GM12873 (cell line): ENCODE data around the gene WWP2.

ENCODE experiments used
- TF ChIP-seq, protein P1 (sequence below): IDR thresholded peaks from 2 replicates; pipeline ENCODE4 v1.5.1; 2012; ENCODE audit warnings: low read depth, mild to moderate bottlenecking, moderate library complexity, low read length, control low read depth; ENCODE audit not compliant: insufficient read depth; ENCODE audit errors: missing control alignments

The WWP2 gene

DNA sequence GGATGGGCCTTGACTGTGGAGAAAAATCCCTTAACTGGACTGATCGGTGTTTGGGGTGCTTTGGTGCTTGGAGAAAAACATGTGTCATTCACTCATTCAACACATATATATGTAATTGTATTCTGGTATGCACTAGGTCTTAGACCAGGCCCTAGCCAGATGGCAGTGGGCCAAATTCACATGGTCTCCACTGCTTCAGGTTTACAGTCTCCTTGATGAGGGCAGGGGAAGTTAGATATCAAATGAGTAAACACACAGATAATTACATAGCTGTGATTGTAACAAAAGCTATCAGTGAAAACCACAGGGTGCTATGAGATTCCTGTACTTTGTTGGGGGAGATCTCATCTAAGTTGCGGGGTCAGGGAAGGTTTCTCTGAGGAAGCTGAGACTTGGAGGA is 78.8 kb downstream of the WWP2 start:
- TF ChIP-seq, protein P1, sequence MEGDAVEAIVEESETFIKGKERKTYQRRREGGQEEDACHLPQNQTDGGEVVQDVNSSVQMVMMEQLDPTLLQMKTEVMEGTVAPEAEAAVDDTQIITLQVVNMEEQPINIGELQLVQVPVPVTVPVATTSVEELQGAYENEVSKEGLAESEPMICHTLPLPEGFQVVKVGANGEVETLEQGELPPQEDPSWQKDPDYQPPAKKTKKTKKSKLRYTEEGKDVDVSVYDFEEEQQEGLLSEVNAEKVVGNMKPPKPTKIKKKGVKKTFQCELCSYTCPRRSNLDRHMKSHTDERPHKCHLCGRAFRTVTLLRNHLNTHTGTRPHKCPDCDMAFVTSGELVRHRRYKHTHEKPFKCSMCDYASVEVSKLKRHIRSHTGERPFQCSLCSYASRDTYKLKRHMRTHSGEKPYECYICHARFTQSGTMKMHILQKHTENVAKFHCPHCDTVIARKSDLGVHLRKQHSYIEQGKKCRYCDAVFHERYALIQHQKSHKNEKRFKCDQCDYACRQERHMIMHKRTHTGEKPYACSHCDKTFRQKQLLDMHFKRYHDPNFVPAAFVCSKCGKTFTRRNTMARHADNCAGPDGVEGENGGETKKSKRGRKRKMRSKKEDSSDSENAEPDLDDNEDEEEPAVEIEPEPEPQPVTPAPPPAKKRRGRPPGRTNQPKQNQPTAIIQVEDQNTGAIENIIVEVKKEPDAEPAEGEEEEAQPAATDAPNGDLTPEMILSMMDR = no peak

DNA sequence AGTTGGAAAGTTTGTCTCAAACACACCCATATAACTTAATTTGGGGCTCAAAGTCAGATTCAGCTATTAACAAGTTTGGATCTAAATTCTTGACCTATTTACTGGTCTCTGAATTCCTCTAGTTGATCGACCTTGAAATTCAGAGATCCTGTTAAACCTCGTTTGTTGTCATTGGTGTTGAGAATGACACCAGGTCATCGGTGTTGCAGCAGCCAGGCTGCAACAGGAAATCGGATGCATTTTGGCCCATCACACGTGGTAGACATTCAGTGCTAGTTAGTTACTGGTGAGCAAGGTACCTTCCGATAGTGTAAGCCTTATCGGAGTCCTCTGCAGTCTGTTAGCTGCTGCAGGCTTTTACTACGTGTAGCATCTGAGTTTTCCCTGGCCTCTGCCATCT is 82.3 kb downstream of the WWP2 start:
- TF ChIP-seq, protein P1 = no peak

- TF ChIP-seq, protein P1 = no peak
These were observed 83.0 kb downstream of the WWP2 start for GRCh38 chr16:69845181-69845580.

DNA sequence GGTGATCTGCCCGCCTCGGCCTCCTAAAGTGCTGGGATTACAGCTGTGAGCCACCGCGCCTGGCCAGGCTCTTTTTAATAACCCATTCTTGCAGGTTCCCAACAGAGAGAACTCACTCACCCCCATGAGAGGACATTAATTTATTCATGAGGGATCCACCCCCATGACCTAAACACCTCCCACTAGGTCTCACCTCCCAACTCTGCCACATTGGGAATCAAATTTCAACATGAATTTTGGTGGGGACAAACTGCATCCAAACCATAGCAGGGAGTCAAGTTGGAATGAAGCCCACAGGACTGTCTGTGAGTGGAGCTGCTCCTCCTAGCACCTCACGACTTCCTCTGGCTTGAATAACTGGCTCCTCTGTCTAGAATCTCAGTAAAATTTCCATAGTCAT is 85.5 kb downstream of the WWP2 start:
- TF ChIP-seq, protein P1 = no peak

DNA sequence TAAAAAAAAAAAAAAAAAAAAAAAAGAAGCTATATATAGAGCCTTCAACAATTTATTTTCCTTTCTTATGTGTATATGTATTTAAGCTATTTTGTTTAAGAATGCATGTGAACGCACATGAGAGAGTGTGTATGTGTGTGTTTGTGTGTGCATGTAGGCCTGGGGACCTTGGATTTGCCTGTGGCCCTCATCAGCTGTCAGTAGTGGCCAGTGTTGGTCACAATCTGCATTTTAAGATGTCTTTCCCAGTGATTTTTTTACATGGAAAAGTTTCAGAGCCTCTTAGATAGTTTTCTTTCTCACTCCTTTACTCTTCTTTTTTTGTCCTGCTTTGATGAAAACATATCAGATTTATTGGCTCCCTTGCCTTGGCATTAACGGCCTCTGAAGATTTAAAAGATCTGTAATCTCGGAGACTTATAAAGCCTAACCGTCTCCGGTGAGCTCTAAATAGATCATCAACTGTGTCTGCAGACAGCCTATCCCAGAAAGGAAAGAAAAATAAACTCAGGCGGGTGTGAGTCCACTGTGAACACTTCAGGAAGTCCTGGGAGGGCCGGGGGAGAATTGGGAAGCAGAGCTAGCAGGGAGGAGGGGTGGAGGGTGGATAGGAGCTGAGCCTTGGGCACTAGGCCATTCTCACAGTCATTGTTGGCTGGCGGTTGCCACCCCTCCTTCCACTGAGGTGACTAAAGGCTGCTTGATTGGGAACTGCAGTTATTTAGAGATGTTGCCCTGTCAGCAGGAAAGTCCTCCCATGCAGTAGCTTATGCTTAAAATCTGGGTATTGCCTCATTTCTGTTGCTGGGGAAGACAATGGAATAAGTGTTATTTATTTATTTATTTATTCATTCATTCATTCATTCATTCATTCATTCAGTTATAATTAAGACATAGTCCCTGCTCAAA is 86.8 kb downstream of the WWP2 start:
- TF ChIP-seq, protein P1 = no peak

- TF ChIP-seq, protein P1 = no peak
These were observed 89.5 kb downstream of the WWP2 start for GRCh38 chr16:69851491-69852240.

GRCh38 chr16:69852815-69853214 is 90.7 kb downstream of the WWP2 start:
- TF ChIP-seq, protein P1 = no peak
